ENCODE data around the gene STATH. TPM values are rescaled to one million over a fixed set of nuclear protein-coding genes. Genes with fewer than 3 reads are reported as not detected.
"Not testable (repeated sequence)": the region's sequence is repeated elsewhere in the genome, so short reads cannot be mapped to it uniquely, and the experiment has no call there.

Gene STATH
- total RNA-seq, 1 experiment from 2014 or later, result not detected

DNA sequence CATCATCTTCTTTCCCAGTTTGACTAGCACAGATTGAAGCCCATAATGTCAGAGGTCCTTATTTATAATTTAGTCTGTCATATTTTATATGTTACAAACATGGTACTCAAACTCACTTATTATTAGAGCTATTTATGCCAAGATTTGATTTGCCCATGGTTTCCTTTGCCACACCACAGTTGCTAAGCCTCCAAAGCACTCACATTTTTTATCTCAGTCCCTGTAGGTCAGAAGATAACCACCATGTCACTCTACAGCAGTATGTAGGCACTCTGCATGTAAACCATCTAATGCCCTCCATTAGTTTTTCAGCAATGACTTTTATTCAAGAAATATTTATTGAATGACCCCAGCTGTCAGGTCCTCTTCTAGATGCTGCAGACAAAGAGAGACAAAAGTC, 6.7 kb downstream of the STATH start:
- Histone ChIP-seq H3K4me1 (ENCODE audit: control insufficient read depth, insufficient read depth, low read length) (no peaks in the 10 kb centered on the region), H3K27me3 (ENCODE audit: control insufficient read depth, insufficient read depth, low read length) (no peaks in the 10 kb centered on the region), H3K27ac (ENCODE audit: low read length) (no peak overlapping the region), H3K9me3 (ENCODE audit: control insufficient read depth, insufficient read depth, low read depth, low read length) (no peaks in the 10 kb centered on the region), H3K4me3 (ENCODE audit: low read depth in 2 of 2, low read length in 2 of 2) (no peak overlapping the region), H3K36me3 (ENCODE audit: control insufficient read depth, insufficient read depth, low read length) (no peaks in the 10 kb centered on the region)
- ChIA-PET POLR2A (no interaction called here), CTCF (no interaction called here)
- no peak for ATAC-seq
- BruUV-seq (replicated peaks), result no TSS peak
- TF ChIP-seq, protein P1, sequence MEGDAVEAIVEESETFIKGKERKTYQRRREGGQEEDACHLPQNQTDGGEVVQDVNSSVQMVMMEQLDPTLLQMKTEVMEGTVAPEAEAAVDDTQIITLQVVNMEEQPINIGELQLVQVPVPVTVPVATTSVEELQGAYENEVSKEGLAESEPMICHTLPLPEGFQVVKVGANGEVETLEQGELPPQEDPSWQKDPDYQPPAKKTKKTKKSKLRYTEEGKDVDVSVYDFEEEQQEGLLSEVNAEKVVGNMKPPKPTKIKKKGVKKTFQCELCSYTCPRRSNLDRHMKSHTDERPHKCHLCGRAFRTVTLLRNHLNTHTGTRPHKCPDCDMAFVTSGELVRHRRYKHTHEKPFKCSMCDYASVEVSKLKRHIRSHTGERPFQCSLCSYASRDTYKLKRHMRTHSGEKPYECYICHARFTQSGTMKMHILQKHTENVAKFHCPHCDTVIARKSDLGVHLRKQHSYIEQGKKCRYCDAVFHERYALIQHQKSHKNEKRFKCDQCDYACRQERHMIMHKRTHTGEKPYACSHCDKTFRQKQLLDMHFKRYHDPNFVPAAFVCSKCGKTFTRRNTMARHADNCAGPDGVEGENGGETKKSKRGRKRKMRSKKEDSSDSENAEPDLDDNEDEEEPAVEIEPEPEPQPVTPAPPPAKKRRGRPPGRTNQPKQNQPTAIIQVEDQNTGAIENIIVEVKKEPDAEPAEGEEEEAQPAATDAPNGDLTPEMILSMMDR (IDR thresholded peaks at IDR 0.05), result no peak
- TF ChIP-seq, protein P2, sequence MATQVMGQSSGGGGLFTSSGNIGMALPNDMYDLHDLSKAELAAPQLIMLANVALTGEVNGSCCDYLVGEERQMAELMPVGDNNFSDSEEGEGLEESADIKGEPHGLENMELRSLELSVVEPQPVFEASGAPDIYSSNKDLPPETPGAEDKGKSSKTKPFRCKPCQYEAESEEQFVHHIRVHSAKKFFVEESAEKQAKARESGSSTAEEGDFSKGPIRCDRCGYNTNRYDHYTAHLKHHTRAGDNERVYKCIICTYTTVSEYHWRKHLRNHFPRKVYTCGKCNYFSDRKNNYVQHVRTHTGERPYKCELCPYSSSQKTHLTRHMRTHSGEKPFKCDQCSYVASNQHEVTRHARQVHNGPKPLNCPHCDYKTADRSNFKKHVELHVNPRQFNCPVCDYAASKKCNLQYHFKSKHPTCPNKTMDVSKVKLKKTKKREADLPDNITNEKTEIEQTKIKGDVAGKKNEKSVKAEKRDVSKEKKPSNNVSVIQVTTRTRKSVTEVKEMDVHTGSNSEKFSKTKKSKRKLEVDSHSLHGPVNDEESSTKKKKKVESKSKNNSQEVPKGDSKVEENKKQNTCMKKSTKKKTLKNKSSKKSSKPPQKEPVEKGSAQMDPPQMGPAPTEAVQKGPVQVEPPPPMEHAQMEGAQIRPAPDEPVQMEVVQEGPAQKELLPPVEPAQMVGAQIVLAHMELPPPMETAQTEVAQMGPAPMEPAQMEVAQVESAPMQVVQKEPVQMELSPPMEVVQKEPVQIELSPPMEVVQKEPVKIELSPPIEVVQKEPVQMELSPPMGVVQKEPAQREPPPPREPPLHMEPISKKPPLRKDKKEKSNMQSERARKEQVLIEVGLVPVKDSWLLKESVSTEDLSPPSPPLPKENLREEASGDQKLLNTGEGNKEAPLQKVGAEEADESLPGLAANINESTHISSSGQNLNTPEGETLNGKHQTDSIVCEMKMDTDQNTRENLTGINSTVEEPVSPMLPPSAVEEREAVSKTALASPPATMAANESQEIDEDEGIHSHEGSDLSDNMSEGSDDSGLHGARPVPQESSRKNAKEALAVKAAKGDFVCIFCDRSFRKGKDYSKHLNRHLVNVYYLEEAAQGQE (IDR thresholded peaks at IDR 0.05; ENCODE audit: insufficient read depth in 1 of 2, low read depth in 2 of 2, low read length in 1 of 2), result no peak
- TF ChIP-seq SIN3A (IDR thresholded peaks at IDR 0.05; ENCODE audit: borderline replicate concordance, insufficient read depth, low read depth, low read length) (no peak), TCF7L2 (IDR thresholded peaks at IDR 0.05; ENCODE audit: low read depth, low read length) (no peak), POLR2AphosphoS5 (IDR thresholded peaks at IDR 0.05; ENCODE audit: low read depth, low read length) (no peak)
- no peak for DNase-seq (ENCODE audit: low read depth, low spot score)
- intact Hi-C loops (cut with micrococcal nuclease; ENCODE audit: unreplicated experiment) (no loop called here), in situ Hi-C loops (cut with HindIII; ENCODE audit: low pct_unique_long_range_greater_than_20kb, low sequenced_read_pairs) (no loop called here)

GRCh38 chr4:70008771-70009170, 13.0 kb downstream of the STATH start:
- POLR2A ChIA-PET, result no interaction called here

GRCh38 chr4:70019006-70019405, 23.2 kb downstream of the STATH start:
- H3K4me3 ChIP-seq (ENCODE audit: low read depth in 2 of 2, low read length in 2 of 2); in situ Hi-C loops (cut with HindIII; ENCODE audit: low pct_unique_long_range_greater_than_20kb, low sequenced_read_pairs); ATAC-seq; intact Hi-C loops (cut with micrococcal nuclease; ENCODE audit: unreplicated experiment); H3K27me3 ChIP-seq (ENCODE audit: control insufficient read depth, insufficient read depth, low read length); H3K9me3 ChIP-seq (ENCODE audit: control insufficient read depth, insufficient read depth, low read depth, low read length); DNase-seq (ENCODE audit: low read depth, low spot score); BruUV-seq (replicated peaks); H3K36me3 ChIP-seq (ENCODE audit: control insufficient read depth, insufficient read depth, low read length); CTCF ChIA-PET; H3K27ac ChIP-seq (ENCODE audit: low read length); H3K4me1 ChIP-seq (ENCODE audit: control insufficient read depth, insufficient read depth, low read length); POLR2A ChIA-PET: not testable (repeated sequence)

More at GRCh38 chr4:70008771-70009170, 13.0 kb downstream of the STATH start:
- BruUV-seq (replicated peaks), result no TSS peak
- Histone ChIP-seq H3K27ac (ENCODE audit: low read length) (no peak overlapping the region), H3K36me3 (ENCODE audit: control insufficient read depth, insufficient read depth, low read length) (no peaks in the 10 kb centered on the region), H3K27me3 (ENCODE audit: control insufficient read depth, insufficient read depth, low read length) (no peaks in the 10 kb centered on the region), H3K4me3 (ENCODE audit: low read depth in 2 of 2, low read length in 2 of 2) (no peak overlapping the region), H3K4me1 (ENCODE audit: control insufficient read depth, insufficient read depth, low read length) (no peaks in the 10 kb centered on the region), H3K9me3 (ENCODE audit: control insufficient read depth, insufficient read depth, low read depth, low read length) (no peaks in the 10 kb centered on the region)
- TF ChIP-seq POLR2AphosphoS5 (IDR thresholded peaks at IDR 0.05; ENCODE audit: low read depth, low read length) (no peak), TCF7L2 (IDR thresholded peaks at IDR 0.05; ENCODE audit: low read depth, low read length) (no peak), SIN3A (IDR thresholded peaks at IDR 0.05; ENCODE audit: borderline replicate concordance, insufficient read depth, low read depth, low read length) (no peak)
- TF ChIP-seq, protein P1 (IDR thresholded peaks at IDR 0.05), result no peak
- TF ChIP-seq, protein P2 (IDR thresholded peaks at IDR 0.05; ENCODE audit: insufficient read depth in 1 of 2, low read depth in 2 of 2, low read length in 1 of 2), result no peak
- intact Hi-C loops (cut with micrococcal nuclease; ENCODE audit: unreplicated experiment), result no loop called here
- in situ Hi-C loops (cut with HindIII; ENCODE audit: low pct_unique_long_range_greater_than_20kb, low sequenced_read_pairs), result no loop called here
- ATAC-seq (no peak), DNase-seq (ENCODE audit: low read depth, low spot score) (no peak)
- CTCF ChIA-PET, result no interaction called here

All from Panc1 (cell line).